GM12873 (cell line): ENCODE results near the gene FDX2.

Source experiments
- TF ChIP-seq, protein P1 (sequence below): IDR thresholded peaks from 2 replicates; pipeline ENCODE4 v1.5.1; 2012; ENCODE audit warnings: low read depth, mild to moderate bottlenecking, moderate library complexity, low read length, control low read depth; ENCODE audit not compliant: insufficient read depth; ENCODE audit errors: missing control alignments

The FDX2 gene

DNA sequence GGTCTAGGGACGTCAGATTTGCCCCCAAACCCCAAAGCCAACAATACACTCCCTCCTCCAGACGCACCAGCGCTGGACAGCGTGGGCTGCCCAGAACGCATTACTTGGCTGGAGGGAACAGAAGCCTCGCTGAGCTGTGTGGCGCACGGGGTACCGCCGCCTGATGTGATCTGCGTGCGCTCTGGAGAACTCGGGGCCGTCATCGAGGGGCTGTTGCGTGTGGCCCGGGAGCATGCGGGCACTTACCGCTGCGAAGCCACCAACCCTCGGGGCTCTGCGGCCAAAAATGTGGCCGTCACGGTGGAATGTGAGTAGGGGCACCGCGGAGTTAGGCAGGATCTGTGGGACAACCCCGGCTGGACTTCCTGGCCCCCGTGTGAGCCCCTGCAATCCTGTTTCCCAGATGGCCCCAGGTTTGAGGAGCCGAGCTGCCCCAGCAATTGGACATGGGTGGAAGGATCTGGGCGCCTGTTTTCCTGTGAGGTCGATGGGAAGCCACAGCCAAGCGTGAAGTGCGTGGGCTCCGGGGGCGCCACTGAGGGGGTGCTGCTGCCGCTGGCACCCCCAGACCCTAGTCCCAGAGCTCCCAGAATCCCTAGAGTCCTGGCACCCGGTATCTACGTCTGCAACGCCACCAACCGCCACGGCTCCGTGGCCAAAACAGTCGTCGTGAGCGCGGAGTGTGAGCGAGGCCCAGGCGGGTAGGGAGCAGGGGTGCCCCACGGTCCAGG lies 22.0 kb downstream of the FDX2 start:
- TF ChIP-seq, protein P1, sequence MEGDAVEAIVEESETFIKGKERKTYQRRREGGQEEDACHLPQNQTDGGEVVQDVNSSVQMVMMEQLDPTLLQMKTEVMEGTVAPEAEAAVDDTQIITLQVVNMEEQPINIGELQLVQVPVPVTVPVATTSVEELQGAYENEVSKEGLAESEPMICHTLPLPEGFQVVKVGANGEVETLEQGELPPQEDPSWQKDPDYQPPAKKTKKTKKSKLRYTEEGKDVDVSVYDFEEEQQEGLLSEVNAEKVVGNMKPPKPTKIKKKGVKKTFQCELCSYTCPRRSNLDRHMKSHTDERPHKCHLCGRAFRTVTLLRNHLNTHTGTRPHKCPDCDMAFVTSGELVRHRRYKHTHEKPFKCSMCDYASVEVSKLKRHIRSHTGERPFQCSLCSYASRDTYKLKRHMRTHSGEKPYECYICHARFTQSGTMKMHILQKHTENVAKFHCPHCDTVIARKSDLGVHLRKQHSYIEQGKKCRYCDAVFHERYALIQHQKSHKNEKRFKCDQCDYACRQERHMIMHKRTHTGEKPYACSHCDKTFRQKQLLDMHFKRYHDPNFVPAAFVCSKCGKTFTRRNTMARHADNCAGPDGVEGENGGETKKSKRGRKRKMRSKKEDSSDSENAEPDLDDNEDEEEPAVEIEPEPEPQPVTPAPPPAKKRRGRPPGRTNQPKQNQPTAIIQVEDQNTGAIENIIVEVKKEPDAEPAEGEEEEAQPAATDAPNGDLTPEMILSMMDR = no peak

DNA sequence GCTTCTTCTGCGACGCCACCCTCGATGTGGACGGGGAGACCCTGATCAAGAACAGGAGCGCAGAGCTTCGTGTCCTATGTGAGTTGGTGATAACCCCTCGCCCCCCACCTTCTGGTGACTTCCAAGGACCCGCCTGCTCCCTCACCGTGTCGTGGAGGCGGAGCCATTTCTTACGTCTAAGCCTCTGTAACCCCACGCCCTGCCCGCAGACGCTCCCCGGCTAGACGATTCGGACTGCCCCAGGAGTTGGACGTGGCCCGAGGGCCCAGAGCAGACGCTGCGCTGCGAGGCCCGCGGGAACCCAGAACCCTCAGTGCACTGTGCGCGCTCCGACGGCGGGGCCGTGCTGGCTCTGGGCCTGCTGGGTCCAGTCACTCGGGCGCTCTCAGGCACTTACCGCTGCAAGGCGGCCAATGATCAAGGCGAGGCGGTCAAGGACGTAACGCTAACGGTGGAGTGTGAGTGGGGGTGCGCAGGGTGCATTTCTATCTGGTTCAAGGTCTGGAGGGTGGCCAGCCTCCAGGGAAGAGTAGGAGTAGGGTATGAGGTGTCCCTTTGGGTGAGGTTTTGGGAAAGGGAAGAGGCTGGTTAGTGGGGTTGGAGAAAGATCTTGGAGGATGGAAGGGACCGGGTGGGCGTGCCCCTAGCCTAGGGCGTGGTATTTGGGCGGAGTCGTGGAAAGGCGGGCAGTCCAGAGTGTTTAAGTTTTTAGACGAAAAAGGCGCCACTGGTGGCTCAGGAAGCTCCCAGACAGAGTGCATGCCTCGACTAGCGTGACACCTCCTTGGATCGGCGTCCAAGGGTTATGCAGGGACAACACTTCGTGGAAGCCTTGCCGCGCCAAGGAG lies 22.8 kb downstream of the FDX2 start:
- TF ChIP-seq, protein P1 = no peak

DNA sequence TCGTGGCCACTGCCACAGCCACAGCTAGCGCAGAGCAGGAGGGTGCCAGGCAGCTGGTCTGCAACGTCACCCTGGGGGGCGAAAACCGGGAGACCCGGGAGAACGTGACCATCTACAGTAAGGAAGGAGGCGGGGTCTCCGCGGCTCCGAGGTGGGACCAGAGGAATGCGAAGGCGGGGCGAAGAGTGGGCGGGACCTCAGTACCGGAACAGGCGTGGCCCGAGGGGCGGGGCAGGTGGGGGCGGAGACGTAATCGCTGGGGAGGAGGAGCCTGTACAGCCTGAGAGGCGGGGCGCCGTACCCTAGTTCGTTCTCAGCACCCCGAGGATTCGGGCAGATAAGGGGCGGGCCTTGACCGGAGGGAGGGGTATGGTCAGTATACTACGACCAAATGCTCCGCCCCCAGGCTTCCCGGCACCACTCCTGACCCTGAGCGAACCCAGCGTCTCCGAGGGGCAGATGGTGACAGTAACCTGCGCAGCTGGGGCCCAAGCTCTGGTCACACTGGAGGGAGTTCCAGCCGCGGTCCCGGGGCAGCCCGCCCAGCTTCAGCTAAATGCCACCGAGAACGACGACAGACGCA lies 23.5 kb downstream of the FDX2 start:
- TF ChIP-seq, protein P1 = no peak

DNA sequence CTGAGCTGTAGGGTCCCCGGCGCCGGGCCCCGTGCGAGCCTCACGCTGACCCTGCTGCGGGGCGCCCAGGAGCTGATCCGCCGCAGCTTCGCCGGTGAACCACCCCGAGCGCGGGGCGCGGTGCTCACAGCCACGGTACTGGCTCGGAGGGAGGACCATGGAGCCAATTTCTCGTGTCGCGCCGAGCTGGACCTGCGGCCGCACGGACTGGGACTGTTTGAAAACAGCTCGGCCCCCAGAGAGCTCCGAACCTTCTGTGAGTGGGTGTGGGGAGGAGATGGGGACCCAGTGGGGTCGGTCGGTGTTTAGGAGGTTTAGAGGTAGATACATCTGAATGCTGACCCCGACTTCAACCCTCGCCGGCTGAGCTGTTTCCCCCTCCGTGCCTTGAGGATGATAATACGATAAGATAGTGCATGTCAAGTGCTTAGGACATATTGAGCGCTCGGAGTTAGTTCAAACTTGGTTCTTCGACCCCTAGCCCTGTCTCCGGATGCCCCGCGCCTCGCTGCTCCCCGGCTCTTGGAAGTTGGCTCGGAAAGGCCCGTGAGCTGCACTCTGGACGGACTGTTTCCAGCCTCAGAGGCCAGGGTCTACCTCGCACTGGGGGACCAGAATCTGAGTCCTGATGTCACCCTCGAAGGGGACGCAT lies 24.1 kb downstream of the FDX2 start:
- TF ChIP-seq, protein P1 = no peak

DNA sequence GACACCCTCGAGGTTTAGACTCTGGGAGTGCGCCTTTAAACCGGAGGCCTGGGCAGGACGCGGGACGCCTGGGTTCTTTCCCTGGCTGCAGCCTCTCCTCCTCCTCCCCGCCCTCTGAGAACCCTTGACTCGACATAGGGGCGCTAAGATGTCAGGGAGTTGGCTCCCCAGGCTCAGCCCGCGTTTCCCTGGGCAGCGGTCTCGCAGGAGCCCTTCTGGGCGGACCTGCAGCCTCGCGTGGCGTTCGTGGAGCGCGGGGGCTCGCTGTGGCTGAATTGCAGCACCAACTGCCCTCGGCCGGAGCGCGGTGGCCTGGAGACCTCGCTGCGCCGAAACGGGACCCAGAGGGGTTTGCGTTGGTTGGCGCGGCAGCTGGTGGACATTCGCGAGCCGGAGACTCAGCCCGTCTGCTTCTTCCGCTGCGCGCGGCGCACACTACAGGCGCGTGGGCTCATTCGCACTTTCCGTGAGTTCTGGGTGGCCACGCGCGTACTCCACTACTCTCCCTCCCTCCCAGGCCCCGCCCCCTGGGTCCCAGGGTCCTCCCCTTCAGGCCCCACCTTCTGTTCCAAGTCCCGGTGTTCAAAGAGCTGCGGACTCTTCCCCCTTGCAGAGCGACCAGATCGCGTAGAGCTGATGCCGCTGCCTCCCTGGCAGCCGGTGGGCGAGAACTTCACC lies 24.8 kb downstream of the FDX2 start:
- TF ChIP-seq, protein P1 = no peak

DNA sequence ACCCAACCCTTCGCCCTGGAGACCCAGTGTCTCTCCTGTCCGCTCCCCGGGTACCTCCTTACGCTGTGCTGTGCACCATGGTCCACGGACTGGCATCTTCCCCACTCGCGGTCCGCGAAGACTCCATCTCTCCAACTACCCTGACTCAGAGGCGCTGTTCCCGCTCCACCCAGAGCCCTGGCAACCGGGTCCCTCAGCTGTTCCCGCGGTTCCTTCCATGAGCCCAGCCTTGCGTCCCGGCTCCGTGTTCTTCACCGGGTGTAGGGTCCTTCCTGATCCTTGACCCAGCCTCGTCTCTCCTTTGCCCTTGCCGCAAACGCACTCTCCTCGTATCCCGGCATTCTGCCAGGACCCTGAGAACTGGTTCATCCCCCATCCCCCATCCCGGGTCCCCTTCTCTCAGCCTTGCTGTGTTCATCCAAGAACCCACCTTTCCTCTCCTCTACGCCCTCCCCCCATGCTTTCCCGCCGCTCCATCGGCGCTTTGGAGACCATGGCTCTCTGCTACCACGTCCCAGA lies 25.4 kb downstream of the FDX2 start:
- TF ChIP-seq, protein P1 = no peak
